ENCODE data around the gene CNMD.

The CNMD gene

GRCh38 chr13:52659340-52659739 is 80.3 kb downstream of the CNMD start:
- WGBS (ENCODE audit: insufficient coverage, insufficient read length): 100% methylated on average over 1 of the region's 2 CpGs

More at GRCh38 chr13:52659340-52659739, 80.3 kb downstream of the CNMD start:
- no peaks in the 10 kb centered on the region for H3K9me3 ChIP-seq (ENCODE audit: control insufficient read depth, insufficient read depth, low read length)
- no peaks in the 10 kb centered on the region for H3K36me3 ChIP-seq (ENCODE audit: control insufficient read depth, insufficient read depth, low read length)
- H3K27ac ChIP-seq (ENCODE audit: low read length): no peak overlapping the region
- no peaks in the 10 kb centered on the region for H3K4me1 ChIP-seq (ENCODE audit: control insufficient read depth, insufficient read depth, low read length)
- H3K4me3 ChIP-seq (ENCODE audit: low read length): no peak overlapping the region
- no peak for DNase-seq (ENCODE audit: low read depth, low spot score)
- no peaks in the 10 kb centered on the region for H3K27me3 ChIP-seq (ENCODE audit: control insufficient read depth, insufficient read depth, low read length)
